HG03060 (cell line): Measurements from ENCODE around the gene MAGI2.

Experiments
- ATAC-seq: cut with Tn5 transposase; IDR thresholded peaks from one replicate; pipeline ENCODE4 v1.9.1; 2021; ENCODE audit warnings: low read depth, moderate number of reproducible peaks; ENCODE audit not compliant: unreplicated experiment

The MAGI2 gene

DNA sequence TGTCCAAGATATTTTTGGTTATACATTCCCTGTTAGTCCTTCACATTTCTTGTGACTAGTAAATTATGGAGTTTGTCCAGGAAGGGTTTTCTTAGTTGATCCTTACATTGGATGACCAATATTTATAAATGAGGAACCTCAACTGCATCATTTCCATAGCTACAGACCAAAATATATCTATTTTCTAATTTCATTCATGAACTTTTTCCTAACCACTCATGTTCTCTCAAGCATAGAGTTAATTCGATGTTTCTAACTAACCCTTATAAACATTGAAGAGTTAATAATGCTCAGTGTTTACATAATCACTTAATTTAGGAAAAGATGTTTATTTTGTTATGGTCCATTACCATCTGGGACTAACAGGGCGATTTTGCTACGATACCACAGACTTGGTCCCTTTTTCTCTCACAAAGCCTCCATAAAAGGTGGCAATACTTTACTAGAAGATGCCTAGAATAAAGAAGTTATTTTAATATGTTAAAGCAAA, 591.0 kb downstream of the MAGI2 start:
- no peak for ATAC-seq

DNA sequence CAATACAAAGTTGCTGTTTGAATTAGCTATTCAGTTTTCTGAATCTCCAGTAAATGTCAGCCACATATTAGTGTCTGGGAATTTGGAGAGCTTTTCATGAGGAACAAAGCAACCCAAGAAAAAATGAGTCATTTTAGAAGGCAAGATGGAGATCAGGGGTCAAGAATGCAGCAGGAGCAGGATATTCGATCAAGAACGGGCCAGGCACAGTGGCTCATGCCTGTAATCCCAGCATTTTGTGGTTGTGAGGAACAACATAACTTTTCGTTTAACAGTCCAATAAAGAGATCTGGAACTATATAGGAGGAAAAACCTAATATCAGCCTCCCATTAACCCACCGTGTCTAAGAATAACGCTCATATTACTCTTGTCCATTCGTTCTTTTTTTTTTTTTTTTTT, 600.5 kb downstream of the MAGI2 start:
- ATAC-seq: no peak

DNA sequence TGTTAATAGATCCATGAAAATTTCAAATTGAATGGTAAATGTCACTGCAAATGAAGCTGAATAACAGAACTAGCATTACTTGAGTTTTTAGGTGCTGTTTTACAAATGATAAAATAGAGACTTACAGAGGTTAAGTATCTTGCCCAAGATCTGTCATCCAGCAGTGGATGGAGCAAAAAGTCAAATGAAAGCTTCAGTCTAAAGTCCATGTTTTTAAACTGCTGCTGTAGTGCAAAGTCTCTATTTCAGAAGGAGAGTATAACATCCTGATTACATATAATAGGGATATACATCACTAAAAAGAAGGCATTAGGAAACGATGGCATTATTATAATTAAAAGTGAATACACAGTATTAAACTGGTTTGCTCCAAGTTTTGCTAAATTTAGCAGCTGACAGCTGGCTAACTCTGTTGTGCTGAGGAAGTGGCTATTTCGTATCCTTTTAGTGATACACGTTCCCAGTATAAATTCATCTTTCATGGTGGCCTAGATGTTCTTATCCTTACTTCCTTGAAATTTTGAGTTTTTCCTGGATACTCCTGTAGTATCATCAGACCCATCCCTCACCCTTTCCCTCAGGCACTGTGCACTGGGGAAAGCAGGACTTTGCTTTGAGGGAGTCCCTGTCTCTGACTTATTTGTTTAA, 603.2 kb downstream of the MAGI2 start:
- ATAC-seq: no peak

DNA sequence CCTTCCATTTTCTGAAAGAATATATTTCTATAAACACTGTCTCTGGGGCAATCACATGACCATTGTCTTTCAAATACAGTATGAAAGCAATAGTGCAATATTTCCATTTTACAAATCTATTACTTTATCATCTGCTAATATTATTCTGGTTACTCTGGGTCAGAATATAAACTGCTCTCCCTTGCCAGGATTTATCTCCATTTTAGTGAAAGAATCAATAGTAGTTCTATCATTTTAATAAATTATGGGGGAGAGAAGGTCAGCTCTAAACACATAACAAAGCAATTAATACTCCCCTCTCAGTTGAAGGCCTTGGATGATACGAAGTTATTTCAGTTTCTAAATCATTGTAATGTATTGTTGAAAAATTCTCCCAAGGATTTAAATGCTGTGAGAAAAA, 608.3 kb downstream of the MAGI2 start:
- ATAC-seq: no peak

DNA sequence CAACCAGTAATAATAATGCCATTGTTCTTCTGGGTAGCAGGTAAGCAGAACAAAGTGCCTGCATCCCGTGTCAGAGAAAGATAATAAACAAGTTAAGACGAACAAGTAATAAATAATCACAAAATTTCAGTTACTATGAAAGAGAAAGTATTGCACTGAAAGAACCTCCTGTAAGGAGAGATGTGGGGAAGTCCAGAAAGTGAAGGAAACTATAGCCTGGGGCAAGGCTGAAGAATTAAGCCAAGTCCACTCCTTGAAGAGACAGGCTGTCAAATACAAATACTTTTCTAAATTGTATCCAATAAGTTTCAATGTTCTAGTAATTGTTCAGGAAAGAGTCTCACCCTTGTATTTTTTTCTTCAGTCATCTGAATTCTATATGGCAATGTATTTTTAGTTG, 611.4 kb downstream of the MAGI2 start:
- no peak for ATAC-seq

DNA sequence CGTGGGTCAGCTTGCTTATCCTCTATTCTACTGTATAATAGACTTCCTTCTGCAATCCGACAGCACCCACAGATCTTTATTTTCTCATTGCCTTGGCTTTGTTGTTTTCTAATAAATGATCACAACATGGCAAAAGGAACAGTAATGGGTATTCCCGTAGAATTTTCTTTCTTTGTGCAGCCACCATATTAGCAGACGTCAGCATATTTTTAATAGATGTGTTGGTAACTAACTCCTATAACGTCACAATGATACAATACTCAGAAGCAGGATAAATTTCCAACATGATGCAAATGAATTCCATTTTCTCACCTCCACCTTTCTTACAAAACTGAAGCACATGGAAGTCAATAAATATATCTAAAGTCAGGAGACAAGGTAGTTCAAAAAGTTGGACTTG, 617.6 kb downstream of the MAGI2 start:
- ATAC-seq: no peak

DNA sequence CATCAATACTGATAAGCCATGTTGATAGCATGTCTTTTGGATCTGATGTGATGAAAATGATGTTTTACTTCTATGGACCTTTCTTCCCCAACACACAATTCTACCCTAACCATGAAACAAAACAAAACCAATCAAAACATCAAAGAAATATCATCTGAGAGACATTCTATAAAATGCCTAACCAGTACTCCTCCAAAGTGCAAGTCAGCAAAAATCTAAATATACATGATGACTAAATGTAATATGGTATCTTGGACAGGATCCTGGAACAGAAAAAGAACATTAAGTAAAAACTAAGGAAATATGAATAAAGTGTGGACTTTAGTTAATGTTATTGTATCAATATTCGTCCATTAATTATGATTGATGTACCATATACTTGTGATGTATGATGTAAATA, 625.1 kb downstream of the MAGI2 start:
- no peak for ATAC-seq

DNA sequence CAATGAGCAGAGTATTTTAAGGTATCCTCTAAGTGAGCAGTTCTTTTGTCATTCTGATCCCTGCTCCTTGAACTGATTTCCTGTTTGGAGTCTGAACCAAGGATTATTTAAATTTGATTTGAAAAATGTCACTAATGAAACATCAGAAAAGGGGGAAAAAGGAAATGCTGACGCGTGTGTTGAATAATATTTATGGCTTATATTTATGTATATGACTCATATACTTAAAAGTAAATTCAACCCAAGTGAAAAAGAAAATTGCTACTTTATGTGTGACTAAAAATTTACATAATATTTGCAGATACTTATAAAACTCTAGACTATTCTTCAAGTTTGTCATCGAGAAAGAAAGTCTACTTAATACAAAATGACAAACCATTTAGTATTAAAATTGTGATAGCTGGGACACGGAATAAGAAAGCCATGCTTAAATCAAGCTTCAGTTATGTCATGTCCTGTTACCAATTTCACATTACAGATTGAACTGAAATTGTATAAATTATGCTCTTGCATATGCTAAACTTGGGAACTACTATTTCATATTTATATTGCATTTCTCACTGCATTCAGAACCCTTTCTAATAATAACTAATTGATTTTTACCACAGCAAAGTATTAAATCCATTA, 649.9 kb downstream of the MAGI2 start:
- ATAC-seq: no peak

DNA sequence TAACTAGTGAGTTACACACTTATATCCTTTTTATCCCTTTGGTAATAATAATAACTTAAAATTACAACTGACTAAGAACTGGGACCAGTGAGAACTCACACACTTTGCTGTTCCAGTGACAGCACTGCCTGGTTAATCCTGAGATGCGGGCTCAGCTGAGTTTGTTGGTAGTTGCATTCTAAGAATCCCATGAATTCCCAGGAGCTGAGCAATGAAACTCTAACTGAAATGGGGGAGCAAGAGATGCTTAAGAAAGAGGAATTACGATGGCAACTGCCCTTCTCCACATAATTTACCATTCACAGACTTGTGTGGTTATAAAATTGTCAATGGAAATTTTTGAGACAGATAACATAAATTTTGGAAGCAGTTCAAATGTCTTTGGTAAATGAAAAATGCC, 659.4 kb downstream of the MAGI2 start:
- ATAC-seq: no peak

DNA sequence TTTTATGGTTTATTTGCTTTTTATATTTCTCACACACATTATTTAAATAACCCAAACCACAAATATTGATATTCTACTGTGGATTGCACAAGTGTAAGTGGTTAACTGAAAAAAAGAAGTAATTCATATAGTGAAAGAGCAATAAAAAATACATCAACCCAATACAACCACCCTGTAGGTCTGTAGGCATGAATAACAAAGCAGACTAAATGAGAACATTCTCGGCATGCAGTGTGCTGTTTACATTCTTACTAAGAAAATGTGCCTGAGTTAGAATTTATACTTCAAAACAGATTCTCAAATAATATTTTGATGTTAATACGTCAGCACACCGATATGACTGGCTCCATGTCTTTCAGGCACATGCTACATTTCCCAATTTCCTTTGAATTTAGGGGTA, 660.8 kb downstream of the MAGI2 start:
- no peak for ATAC-seq

DNA sequence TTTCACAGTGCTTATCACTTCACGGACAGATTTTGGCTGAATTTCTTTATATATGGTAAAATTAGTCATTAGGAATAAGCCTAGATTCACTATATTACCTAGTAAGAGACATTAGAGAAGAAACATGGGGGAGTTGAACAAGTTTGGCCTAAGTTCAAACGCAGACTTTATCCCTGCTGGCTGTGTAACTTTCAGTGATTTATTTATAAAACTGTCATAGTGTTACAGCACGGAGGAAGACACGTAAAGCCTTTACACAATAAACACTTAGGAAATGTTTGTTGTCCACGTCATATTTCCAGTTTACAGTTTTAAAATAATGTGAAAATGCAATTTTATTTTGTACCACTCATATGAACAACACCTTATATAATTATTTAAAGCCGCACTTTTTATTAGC, 661.5 kb downstream of the MAGI2 start:
- ATAC-seq: no peak

DNA sequence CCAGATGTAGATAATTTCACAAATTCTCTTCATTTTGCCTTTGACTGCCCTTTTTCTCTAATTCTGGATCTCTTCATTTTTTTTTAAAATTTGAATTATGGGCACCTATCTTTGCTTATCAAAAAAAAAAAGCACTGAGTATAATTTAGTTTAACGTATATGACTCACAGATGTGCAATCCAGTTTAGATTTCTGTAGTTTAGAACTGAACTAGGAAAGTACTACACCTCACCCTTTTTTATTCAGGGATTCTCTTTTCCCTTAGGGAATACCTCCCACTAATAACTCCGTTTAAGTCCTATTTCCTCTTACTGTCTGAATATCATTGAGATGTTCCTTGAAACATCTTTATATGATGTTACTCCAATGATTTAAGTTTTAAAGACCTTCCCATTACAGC, 665.0 kb downstream of the MAGI2 start:
- ATAC-seq: no peak

DNA sequence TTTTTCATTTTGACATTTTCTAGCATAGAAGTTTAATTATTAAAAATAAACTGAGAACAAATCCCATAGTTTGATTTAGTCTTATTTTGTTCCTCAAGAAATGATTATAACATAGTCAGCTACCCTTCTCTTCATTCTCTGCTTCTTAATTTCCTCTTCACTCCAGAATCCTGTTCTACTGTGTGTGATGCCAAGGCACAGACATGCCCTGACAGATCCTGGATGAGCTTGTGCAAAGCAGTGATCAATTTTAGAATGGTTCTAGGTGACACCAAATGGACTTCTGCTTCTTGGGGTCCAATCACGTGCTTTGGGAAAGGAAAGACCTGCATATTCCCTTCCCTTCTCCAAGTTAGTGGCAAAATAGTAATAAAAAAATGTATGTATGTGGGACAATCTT, 665.6 kb downstream of the MAGI2 start:
- ATAC-seq: no peak

DNA sequence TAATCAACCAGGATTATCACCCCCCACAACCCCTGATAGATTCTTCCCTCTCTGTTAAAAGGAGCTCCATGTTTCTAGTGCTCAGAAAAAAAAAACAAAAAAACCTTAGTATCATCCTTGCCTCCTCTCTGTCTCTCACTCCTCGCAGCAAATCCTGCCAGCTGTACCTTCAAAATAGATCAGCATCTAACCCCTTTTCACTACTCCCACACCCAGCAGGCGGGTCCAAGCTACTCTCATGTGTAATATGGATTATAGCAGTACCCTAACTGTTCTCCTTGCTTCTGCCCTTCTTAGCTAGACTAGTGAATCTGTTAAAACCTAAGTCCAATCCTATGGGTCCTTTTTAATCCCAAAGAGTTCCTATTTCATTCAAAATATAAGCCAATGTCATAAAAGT, 667.4 kb downstream of the MAGI2 start:
- ATAC-seq: no peak

DNA sequence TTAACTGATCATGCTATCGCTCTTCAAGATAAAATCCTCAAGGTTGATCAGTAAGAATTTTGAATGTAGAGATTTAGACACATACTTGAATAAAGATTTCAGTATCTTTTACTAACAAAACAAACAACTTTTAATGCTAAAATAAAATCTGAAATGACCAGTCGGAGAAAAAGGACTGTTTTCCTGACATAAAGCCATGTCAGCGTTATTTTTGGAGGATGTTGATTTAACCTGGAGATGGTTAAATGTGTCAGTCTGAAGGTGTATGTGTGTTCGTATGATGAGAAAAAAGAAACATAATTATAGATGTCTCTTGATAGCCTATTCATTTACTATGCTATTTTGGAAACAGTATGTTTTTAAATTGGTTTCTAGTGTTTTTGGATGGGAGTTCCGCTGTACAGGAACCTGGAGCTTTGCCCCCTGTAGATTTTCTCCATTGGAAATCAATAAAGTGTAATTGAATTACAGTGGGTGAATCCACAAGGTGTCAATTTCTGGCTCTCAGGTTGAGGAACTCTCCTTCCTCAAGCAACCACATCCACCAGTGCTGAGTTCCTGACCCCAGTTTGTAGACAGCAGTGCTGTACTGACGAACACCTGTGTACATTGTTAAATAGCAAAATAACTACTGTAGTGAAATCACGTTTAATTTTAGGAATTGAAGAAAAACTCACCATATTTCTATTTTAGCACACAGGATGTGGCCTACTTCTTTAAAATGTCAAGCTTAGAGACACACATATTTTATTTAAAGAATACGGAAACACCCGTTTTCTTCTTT, 670.1 kb downstream of the MAGI2 start:
- ATAC-seq: no peak

DNA sequence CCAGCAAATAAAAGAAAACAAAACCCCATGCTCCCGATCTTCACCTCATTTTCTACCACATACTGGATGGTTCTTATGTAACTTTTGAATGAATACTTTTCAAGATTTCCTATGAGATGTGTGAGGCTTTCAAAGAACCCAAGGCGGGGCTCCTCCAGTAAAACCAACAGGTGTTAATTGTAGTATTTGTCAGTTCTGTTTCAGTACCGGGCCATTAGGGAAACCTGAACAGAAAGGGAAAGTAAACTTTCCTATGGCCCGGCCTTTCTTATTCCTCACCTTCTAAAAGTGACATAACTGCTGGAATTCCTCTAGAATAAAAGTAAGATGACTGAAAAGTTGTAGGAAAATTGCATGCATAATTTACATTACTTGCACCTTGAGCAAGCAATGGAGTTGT, 672.9 kb downstream of the MAGI2 start:
- ATAC-seq: no peak

DNA sequence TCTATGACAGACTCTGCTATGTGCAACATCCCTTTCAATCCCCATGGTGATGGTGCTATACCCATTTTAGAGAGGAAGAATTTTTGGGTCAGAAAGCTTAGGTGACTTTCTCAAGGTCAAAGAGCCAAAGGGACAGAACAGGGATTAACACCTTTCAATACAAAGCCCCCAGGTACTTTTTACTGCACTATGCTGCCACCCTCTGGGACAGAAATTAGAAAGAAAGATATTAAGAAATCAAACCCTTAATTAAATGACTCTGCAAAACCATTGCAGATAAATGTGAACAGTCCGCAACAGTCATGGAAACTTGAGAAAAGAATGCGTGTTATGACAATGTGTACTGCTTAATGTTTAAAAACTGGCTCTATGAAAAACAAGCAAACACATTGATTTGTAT, 673.7 kb downstream of the MAGI2 start:
- ATAC-seq: no peak

DNA sequence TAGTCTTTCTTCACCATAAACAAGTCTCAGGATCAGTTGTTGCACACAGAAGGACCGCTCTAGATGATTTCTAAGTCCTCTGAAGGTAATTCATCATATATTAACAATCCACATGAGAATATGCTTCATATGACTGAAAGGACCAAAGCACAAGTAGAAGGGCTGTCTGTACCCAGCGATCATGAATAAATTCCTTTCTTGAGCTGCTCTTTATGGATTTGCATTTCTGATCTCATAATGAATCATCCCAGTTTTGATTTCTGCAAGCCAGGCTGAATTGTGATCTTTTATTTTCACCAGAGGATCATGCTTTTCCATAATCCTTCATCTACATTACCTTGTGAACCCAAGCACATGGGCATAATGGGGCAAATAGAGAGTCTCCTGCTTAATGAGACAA, 675.6 kb downstream of the MAGI2 start:
- no peak for ATAC-seq

DNA sequence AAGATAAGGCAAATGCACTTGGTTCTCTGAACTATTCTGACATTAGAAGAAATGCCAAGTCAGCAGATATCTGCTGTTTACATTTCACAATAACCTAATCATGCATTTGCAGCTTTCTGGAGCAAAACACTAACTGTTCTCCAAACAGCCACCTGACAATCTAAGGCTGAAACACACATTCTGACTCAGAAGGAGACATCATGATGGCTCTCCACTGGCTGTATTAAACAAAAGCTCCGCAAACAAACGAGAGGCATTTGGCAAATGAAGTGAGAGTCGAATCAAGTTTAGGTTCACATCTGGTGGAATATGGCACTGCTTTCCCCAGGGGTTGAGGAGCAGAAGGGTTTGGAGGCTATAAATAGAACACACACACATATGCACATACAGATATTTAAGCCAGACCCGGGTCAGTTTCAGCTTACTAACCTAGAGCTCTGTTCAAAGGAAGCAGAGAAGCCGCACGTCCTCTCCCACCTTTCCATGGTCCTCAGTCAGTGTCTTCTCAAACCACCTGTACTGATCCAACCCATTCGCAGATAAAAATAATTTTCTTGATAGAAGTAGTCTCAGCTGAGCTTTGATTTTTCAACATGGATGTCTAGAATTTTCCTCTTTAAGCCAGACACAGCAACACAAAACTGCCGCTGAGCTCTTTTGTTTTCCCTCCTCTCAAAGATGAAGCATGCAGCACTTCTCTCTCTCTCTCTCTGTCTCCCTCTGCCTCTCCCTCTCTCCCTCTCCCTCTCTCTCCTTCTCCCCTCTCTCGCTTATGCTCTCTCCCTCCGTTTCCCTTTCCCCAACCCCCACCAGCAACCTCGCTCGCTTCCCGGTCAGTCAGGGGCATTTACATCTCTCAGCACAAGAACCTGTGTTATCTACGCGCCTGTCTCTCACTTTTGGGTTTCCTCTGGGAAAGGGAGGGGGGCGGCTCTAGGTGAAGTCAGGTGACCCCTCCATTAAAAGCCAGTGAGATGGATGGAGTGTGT, 682.8 kb downstream of the MAGI2 start:
- ATAC-seq: no peak

DNA sequence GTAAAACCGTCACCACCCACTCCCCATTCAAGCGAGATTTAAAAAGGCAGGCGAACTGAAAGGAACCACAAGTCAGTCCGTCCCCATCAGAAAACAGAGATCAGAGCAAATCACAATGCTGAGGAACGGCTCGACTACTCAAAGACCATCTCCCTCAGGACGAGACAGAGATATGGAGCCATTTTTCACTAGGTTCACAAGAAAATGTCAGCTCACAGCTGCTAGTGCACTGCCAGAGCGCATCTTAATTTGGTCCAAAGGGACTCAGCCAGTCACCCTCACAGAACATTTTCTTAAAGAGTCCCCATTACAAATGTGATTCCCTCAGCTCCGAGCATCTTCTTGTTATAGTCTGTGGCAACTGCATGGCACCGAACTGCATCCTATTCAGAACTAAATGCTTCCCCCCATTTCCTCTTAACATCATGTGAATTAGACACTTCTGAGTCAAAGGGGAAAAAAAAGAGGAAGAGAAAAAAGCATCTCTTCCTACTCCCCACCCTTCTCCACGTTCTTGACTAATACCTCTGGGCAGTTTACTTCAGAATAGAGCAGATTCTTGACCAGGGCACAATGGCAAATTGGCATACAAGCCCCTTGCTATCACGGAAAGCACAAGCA, 683.9 kb downstream of the MAGI2 start:
- ATAC-seq: peak; percentile 90
